Vagina (tissue), 2 donors: Measurements from ENCODE around the gene SLC30A2. TPM values are rescaled to one million over a fixed set of nuclear protein-coding genes. Genes with fewer than 3 reads are reported as not detected.

Experiments used
- DNase-seq, 2 donors: peaks; one replicate each; pipeline ENCODE4 v3.0.0-alpha.2; 2017; ENCODE audit errors: extremely low spot score in 2 of 2
- H3K27ac ChIP-seq: fragments of 200-600 bp; sonication (generic); one replicate; pipeline ENCODE4 v1.5.1; 2019
- H3K27me3 ChIP-seq: fragments of 200-600 bp; sonication (generic); one replicate; pipeline ENCODE4 v1.5.1; 2019
- H3K36me3 ChIP-seq, 2 donors: fragments of 200-600 bp; sonication (generic); one replicate each; pipeline ENCODE4 v1.5.1; 2017 to 2019
- H3K4me1 ChIP-seq: fragments of 200-600 bp; sonication (generic); one replicate; pipeline ENCODE4 v1.5.1; 2019
- H3K4me3 ChIP-seq, 2 donors: fragments of 200-600 bp; sonication (generic); 1 replicate in 1 of 2; 2 replicates in 1 of 2; pipeline ENCODE4 v1.5.1; 2016 to 2019
- H3K9me3 ChIP-seq: fragments of 200-600 bp; sonication (generic); one replicate; pipeline ENCODE4 v1.5.1; 2019
- POLR2A ChIP-seq, 2 donors: fragments of 450-650 bp; IDR thresholded peaks; one replicate each; pipeline ENCODE4 v1.6.1; 2017; ENCODE audit warnings: antibody characterized with exemption in 2 of 2, mild to moderate bottlenecking in 2 of 2, moderate library complexity in 2 of 2
- POLR2AphosphoS5 ChIP-seq, 2 donors: sonication (generic); formaldehyde crosslinking; IDR thresholded peaks; one replicate each; pipeline ENCODE4 v1.9.0; 2017; ENCODE audit warnings: antibody characterized with exemption in 2 of 2, mild to moderate bottlenecking in 2 of 2, low read depth in 1 of 2; ENCODE audit not compliant: insufficient read depth in 1 of 2
- intact Hi-C: fragments of 100-400 bp; cut with DNase I; formaldehyde crosslinking; loops from one replicate; pipeline ENCODE4 v1.15.1; 2023
- total RNA-seq: library from RNA; depleted of rRNA; stranded (reverse); fragments of >200 nt; gene quantifications from one replicate; pipeline ENCODE4 v1.2.3, GENCODE V29; 2016
- TF ChIP-seq, protein P1 (sequence below), 3 experiments: fragments of 450-650 bp in 2 of 3; fragments of 200-600 bp in 1 of 3; sonication (generic) in 1 of 3; IDR thresholded peaks; one replicate each; pipeline ENCODE4 v1.5.1; 2017 to 2019; ENCODE audit warnings: antibody characterized with exemption in 3 of 3, mild to moderate bottlenecking in 2 of 3, moderate library complexity in 2 of 3

SLC30A2 gene
- total RNA-seq, 1 donor from 2014 or later = not detected

DNA sequence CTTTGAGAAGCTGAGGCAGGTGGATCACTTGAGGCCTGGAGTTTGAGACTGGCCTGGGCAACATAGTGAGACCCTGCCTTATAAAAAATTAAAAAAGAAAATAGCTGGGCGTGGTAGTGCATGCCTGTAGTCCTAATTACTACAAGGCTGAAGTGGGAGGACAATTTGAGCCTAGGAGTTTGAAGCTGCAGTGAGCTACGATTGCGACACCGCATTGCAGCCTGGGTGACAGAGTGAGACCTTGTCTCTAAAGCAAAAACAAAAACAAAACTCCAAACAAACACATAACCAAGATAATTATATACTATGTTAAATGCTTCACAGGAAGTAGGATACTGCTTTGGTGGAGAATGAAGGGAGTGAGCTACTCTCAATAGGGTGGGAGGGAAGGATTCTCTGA, 42.7 kb downstream of the SLC30A2 start:
- H3K27me3 ChIP-seq = no peaks in the 10 kb centered on the region
- H3K36me3 ChIP-seq = no peaks in the 10 kb centered on the region
- no peak overlapping the region for H3K27ac ChIP-seq
- H3K4me1 ChIP-seq = peaks cover 12% of the 10 kb centered on the region
- TF ChIP-seq, protein P1, sequence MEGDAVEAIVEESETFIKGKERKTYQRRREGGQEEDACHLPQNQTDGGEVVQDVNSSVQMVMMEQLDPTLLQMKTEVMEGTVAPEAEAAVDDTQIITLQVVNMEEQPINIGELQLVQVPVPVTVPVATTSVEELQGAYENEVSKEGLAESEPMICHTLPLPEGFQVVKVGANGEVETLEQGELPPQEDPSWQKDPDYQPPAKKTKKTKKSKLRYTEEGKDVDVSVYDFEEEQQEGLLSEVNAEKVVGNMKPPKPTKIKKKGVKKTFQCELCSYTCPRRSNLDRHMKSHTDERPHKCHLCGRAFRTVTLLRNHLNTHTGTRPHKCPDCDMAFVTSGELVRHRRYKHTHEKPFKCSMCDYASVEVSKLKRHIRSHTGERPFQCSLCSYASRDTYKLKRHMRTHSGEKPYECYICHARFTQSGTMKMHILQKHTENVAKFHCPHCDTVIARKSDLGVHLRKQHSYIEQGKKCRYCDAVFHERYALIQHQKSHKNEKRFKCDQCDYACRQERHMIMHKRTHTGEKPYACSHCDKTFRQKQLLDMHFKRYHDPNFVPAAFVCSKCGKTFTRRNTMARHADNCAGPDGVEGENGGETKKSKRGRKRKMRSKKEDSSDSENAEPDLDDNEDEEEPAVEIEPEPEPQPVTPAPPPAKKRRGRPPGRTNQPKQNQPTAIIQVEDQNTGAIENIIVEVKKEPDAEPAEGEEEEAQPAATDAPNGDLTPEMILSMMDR (IDR thresholded peaks at IDR 0.05) = no peak
- no peak for TF ChIP-seq POLR2A (IDR thresholded peaks at IDR 0.05)
- TF ChIP-seq POLR2AphosphoS5 (IDR thresholded peaks at IDR 0.05; ENCODE audit: insufficient read depth in 1 of 2, low read depth in 1 of 2) = no peak
- H3K4me3 ChIP-seq = no peak overlapping the region
- no peaks in the 10 kb centered on the region for H3K9me3 ChIP-seq
- no peak for DNase-seq
- intact Hi-C loops = no loop called here

DNA sequence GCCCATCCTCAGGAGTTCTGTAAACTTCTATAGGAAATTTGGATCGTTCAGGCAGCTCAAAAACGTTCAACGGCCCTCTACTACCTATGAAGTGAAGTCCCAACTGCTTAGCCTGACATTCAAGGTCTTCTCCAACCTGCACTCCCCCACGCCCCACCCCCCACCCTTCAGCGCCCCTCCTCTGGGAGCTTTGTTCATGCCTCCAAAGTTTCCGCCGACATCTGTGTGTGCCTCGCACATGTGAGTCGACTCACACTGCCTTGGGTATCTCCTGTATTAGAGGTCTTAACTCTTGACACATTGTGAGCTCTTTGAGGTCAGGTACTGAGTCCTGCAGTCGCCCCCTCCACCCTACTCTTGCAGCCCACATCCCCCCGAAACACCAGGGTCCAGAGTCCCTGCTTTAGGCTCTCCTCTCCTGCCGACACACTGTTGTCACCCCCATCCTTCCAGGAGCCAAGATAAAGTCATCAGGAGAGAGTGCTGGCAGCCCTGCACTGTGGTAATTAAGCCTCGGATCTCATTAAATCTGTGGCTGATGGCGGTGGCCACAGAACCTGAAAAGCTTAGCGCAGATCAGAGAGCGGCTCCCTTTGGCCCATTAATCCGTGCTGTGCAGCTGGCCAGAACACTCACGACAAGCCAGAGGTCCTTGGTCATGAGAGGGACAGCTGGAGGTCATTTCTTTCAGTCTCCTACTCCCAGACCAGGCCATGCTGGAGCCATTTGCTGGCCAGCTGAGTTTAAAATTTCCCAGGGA, 46.7 kb downstream of the SLC30A2 start:
- Histone ChIP-seq H3K4me3 (no peak overlapping the region), H3K4me1 (peaks cover 20% of the 10 kb centered on the region), H3K27me3 (no peaks in the 10 kb centered on the region), H3K36me3 (no peaks in the 10 kb centered on the region), H3K27ac (peak overlapping the region; percentile 42), H3K9me3 (no peaks in the 10 kb centered on the region)
- DNase-seq = no peak
- TF ChIP-seq POLR2AphosphoS5 (IDR thresholded peaks at IDR 0.05; ENCODE audit: insufficient read depth in 1 of 2, low read depth in 1 of 2) (no peak), POLR2A (IDR thresholded peaks at IDR 0.05) (no peak)
- TF ChIP-seq, protein P1 (IDR thresholded peaks at IDR 0.05) = no peak
- intact Hi-C loops = loop anchor here (2.0 to 5.0 kb wide), 2 partner anchors 92 to 104 kb away; partner anchors contain the start of gene STMN1

DNA sequence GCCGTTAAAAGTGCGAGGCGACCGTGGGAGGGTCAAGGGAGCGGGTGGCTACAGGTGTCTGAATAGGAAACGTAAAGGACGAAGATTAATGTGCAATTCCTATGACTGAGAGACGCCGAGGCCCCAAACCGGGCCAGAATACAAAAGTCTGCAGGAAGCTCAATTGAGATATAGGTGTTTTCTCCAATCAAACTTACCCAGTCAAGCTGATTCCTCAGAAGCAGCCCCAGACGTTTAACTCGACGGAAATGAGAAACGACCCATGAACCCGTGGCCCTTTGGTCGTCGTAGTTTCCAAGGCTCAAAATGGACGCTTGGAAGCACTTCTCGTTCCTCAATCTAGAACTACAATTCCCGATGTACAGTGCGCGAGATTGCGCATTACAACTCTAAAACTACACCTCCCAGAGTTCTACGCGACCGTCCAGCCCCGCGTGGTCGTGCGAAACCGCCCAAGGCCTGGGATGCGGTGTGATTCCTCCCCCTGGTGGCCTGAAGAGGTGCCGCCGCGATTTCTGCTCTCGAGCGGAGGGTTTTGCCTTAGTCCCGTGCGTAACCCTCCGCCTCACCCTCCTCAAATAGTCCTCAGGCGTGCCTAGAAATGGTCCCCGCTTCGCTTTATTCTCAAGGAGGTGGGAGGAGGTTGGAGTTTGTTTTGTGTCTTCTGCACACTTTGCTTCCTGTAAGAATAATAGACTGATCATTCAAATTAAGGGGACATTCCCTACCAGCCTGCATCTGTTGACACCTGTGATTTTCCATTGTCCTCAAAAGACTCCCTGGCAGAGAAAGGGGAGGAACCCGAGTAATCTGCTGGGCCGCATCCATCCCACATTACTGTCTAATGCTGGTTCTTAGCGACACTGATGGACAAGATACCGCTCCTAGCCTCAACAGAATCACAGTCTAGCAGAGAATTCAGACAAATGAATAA, 47.8 kb downstream of the SLC30A2 start, which contains the start of gene PAFAH2:
Gene PAFAH2, minus strand, starts transcription at position 236 of the 934 bp plus-strand sequence. CDS start 7,247 bp downstream, outside the sequence.
- no peak for TF ChIP-seq POLR2A (IDR thresholded peaks at IDR 0.05)
- peak; percentile 89 to 99 for TF ChIP-seq POLR2AphosphoS5 (IDR thresholded peaks at IDR 0.05; ENCODE audit: insufficient read depth in 1 of 2, low read depth in 1 of 2)
- TF ChIP-seq, protein P1 (IDR thresholded peaks at IDR 0.05) = peak; percentile 93 to 100 (median 99)
- H3K36me3 ChIP-seq = no peaks in the 10 kb centered on the region
- DNase-seq = peak; percentile 98
- no peaks in the 10 kb centered on the region for H3K27me3 ChIP-seq
- peak within 1 kb of the TSS; percentile 62 to 76 for H3K4me3 ChIP-seq
- intact Hi-C loops = loop anchor here (2.0 to 5.0 kb wide), 2 partner anchors 91 to 103 kb away; partner anchors contain the start of gene STMN1
- H3K27ac ChIP-seq = peak within 1 kb of the TSS; percentile 84
- H3K4me1 ChIP-seq = peaks cover 20% of the 10 kb centered on the region
- H3K9me3 ChIP-seq = no peaks in the 10 kb centered on the region

DNA sequence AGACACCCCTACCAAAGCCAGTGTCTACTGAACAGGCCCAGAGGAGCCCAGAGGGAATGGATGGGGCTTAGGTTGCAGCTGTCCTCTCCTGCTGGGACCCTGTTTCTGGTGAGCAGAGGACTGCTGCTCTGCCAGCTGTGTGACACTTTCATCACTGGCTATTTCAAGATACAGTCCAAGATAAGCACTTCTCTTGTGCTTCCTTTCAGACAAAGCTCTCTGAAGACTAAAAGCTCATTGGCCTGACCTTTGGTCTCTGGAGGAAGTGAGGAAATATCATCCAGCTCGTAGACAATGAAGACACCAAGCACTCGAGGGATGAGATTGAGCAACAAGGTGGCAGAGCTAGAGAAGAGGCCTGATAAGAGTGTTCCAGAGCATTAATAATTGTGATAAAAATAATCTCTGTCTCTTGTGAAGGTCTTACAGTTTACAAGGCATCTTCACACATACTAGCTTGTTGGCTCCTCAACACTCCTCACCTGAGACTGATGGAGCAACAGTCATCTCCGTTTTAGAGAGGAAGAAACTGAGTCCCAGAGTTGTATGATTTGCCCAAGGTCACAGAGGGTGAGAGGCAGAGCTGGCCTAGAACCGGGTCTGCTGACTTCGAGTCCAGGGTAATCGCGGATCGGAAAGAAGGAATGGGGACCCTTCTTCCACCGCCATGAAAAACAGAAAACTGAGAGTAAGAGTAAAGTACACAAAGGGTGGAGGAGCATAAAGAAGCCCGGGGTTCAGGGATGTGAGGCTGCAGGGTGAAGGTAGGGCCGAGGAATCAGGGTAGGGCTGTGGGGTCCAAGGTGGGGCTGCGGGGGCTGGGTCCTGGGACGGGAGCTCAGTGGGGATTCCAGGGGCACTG, 48.7 kb downstream of the SLC30A2 start:
- H3K36me3 ChIP-seq = no peaks in the 10 kb centered on the region
- intact Hi-C loops = loop anchor here (5.0 kb wide), 1 partner anchor 90 kb away; the partner anchor contains the start of gene STMN1

More for the DNA sequence above, 48.7 kb downstream of the SLC30A2 start:
- DNase-seq = no peak
- H3K9me3 ChIP-seq = no peaks in the 10 kb centered on the region
- H3K27me3 ChIP-seq = no peaks in the 10 kb centered on the region
- H3K4me3 ChIP-seq = peak overlapping the region; percentile 62 to 76
- peak overlapping the region; percentile 84 for H3K27ac ChIP-seq
- TF ChIP-seq POLR2AphosphoS5 (IDR thresholded peaks at IDR 0.05; ENCODE audit: insufficient read depth in 1 of 2, low read depth in 1 of 2) = no peak
- TF ChIP-seq, protein P1 (IDR thresholded peaks at IDR 0.05) = no peak
- no peak for TF ChIP-seq POLR2A (IDR thresholded peaks at IDR 0.05)
- H3K4me1 ChIP-seq = peaks cover 20% of the 10 kb centered on the region
